ENCODE results near the gene REC8. TPM values are rescaled to one million over a fixed set of nuclear protein-coding genes. Genes with fewer than 3 reads are reported as not detected.
A peak's percentile ranks its signal among the peaks of the same experiment; 100 is the strongest.

The REC8 gene
- total and polyA plus RNA-seq, 2 of the 13 experiments (the other 11 are each of a cell fraction or from before 2014, with no cell fraction given) = 3.4 to 14.7 TPM

- no peak for TF ChIP-seq MBD4 (IDR thresholded peaks at IDR 0.05; ENCODE audit: borderline replicate concordance, low read length)
Observed at GRCh38 chr14:24189059-24189375, 17.1 kb downstream of the REC8 start (continued).

- H3K4me3 ChIP-seq (replicated peaks in 1 of 3; ENCODE audit: insufficient read depth in 1 of 3, low read depth in 2 of 3, low read length in 3 of 3) = peak overlapping the region in 1 of 3 experiments; percentile 92; a peak in 2 of 6 replicates
- H3K27ac ChIP-seq (ENCODE audit: extremely low read length, insufficient read depth, low read length) = peak overlapping the region; percentile 37
- in situ Hi-C loops (cut with HindIII; ENCODE audit: extremely low pct_ligation_motif_present, low pct_unique_long_range_greater_than_20kb) (no loop called here), intact Hi-C loops (cut with micrococcal nuclease; ENCODE audit: unreplicated experiment) (loop anchor here (2.0 kb wide), 3 partner anchors 43 to 75 kb away; partner anchors contain the start of genes DCAF11, GMPR2, NEDD8 and NRL)
- TF ChIP-seq ZSCAN9 (CRISPR knock-in tag; IDR thresholded peaks at IDR 0.05; ENCODE audit: borderline replicate concordance) (no peak), ZNF773 (CRISPR knock-in tag; IDR thresholded peaks at IDR 0.05; ENCODE audit: borderline replicate concordance) (0 out of 2 replicates have a peak, but pooled peaks have one; percentile 19), KLF15 (CRISPR knock-in tag; IDR thresholded peaks at IDR 0.05; ENCODE audit: borderline replicate concordance) (peak; percentile 48; the same call in 1 of the 2 replicates), ATAD3A (CRISPR knock-in tag; IDR thresholded peaks at IDR 0.05) (0 out of 2 replicates have a peak, but pooled peaks have one; percentile 58)
- H3K9me3 ChIP-seq (ENCODE audit: low read length) = no peaks in the 10 kb centered on the region
- DNase-seq (ENCODE audit: low spot score) = no peak
- peak overlapping the region; percentile 84 for H3K9ac ChIP-seq (ENCODE audit: insufficient read depth, low read depth, low read length)
- H3K4me2 ChIP-seq (ENCODE audit: low read depth, low read length) = peak overlapping the region; percentile 96
- no TSS peak for BruUV-seq (replicated peaks)
- no peak for ATAC-seq
- H3K36me3 ChIP-seq (replicated peaks in 1 of 2; ENCODE audit: control insufficient read depth in 1 of 2, insufficient read depth in 2 of 2, low read length in 2 of 2) = peaks cover 50 to 61% of the 10 kb centered on the region in 2 experiments
- no peaks in the 10 kb centered on the region for H3K27me3 ChIP-seq (ENCODE audit: control insufficient read depth in 1 of 2, insufficient read depth in 2 of 2, low read length in 2 of 2)
- no peaks in the 10 kb centered on the region for H4K20me1 ChIP-seq (ENCODE audit: insufficient read depth, low read length)
- H3K79me2 ChIP-seq (ENCODE audit: insufficient read depth, low read length) = peaks cover 30% of the 10 kb centered on the region
- no peak for FAIRE-seq
- CTCF ChIA-PET (ENCODE audit: low intra/inter-chr PET ratio, low total read pairs) = no interaction called here
- 96% methylated on average over 9 of the region's 9 CpGs for WGBS (ENCODE audit: low lambda C conversion rate)
- POLR2A ChIA-PET = interaction anchor here (0.8 to 6.4 kb wide), 34 partner anchors 9 to 1095 kb away, joined by 3 to 65 read pairs (median 6); partner anchors contain the start of genes ACIN1, C14orf119, CHMP4A and CIDEB
- no peak overlapping the region for H2AFZ ChIP-seq (ENCODE audit: low read length)
- peaks cover 50% of the 10 kb centered on the region for H3K4me1 ChIP-seq (ENCODE audit: insufficient read depth, low read length)
Observed at GRCh38 chr14:24189460-24189859, 17.6 kb downstream of the REC8 start.

GRCh38 chr14:24190416-24190815 lies 18.5 kb downstream of the REC8 start:
- Histone ChIP-seq H3K36me3 (replicated peaks in 1 of 2; ENCODE audit: control insufficient read depth in 1 of 2, insufficient read depth in 2 of 2, low read length in 2 of 2) (peaks cover 41 to 51% of the 10 kb centered on the region in 2 experiments), H3K4me1 (ENCODE audit: insufficient read depth, low read length) (peaks cover 57% of the 10 kb centered on the region), H3K9me3 (ENCODE audit: low read length) (no peaks in the 10 kb centered on the region), H2AFZ (ENCODE audit: low read length) (no peak overlapping the region), H3K4me2 (ENCODE audit: low read depth, low read length) (no peak overlapping the region), H3K9ac (ENCODE audit: insufficient read depth, low read depth, low read length) (no peak overlapping the region), H3K79me2 (ENCODE audit: insufficient read depth, low read length) (peaks cover 37% of the 10 kb centered on the region), H3K27ac (ENCODE audit: extremely low read length, insufficient read depth, low read length) (no peak overlapping the region), H3K4me3 (replicated peaks in 1 of 3; ENCODE audit: insufficient read depth in 1 of 3, low read depth in 2 of 3, low read length in 3 of 3) (no peak overlapping the region), H4K20me1 (ENCODE audit: insufficient read depth, low read length) (no peaks in the 10 kb centered on the region), H3K27me3 (ENCODE audit: control insufficient read depth in 1 of 2, insufficient read depth in 2 of 2, low read length in 2 of 2) (no peaks in the 10 kb centered on the region)
- in situ Hi-C loops (cut with HindIII; ENCODE audit: extremely low pct_ligation_motif_present, low pct_unique_long_range_greater_than_20kb) (no loop called here), intact Hi-C loops (cut with micrococcal nuclease; ENCODE audit: unreplicated experiment) (no loop called here)
- ChIA-PET CTCF (ENCODE audit: low intra/inter-chr PET ratio, low total read pairs) (no interaction called here), POLR2A (interaction anchor here (0.7 to 6.4 kb wide), 5 partner anchors 12 to 94 kb away, joined by 3 to 65 read pairs (median 38); partner anchors contain the start of genes CHMP4A, IRF9 and PSME2)
- no TSS peak for BruUV-seq (replicated peaks)
- FAIRE-seq (no peak), DNase-seq (ENCODE audit: low spot score) (no peak), ATAC-seq (no peak)
- WGBS (ENCODE audit: low lambda C conversion rate) = 94% methylated on average over 10 of the region's 10 CpGs
- no peak for TF ChIP-seq NR2F1 (CRISPR knock-in tag; IDR thresholded peaks at IDR 0.05)
- TF ChIP-seq ETS1 (CRISPR knock-in tag; IDR thresholded peaks at IDR 0.05) = no peak
- no peak for TF ChIP-seq ZNF597 (CRISPR knock-in tag; IDR thresholded peaks at IDR 0.05)
- TF ChIP-seq ZNF280B (CRISPR knock-in tag; IDR thresholded peaks at IDR 0.05; ENCODE audit: borderline replicate concordance) = peak; percentile 35; the same call in 1 of the 2 replicates
- no peak for TF ChIP-seq PHF21A (CRISPR knock-in tag; IDR thresholded peaks at IDR 0.05)
- peak; percentile 54 for TF ChIP-seq AGO2 (optimal IDR thresholded peaks at IDR 0.05; ENCODE audit: low read depth, low read length)
- 0 out of 2 replicates have a peak, but pooled peaks have one; percentile 15 for TF ChIP-seq DNMT1 (CRISPR knock-in tag; IDR thresholded peaks at IDR 0.05)

Data from HepG2 (cell line).